WTC11 (cell line): Measurements from ENCODE around the gene EMX1. TPM values are rescaled to one million over a fixed set of nuclear protein-coding genes. Genes with fewer than 3 reads are reported as not detected.

ENCODE experiments used
- ATAC-seq: fragments of 200-7000 bp; cut with Tn5 transposase; 2 replicates; pipeline ENCODE4 v1.10.0; 2021; ENCODE audit warnings: mild to moderate bottlenecking, moderate library complexity
- CTCF ChIA-PET: fragments of 300-600 bp; sonication (Branson Sonifier 250); formaldehyde crosslinking; loops from one replicate; lab custom pipeline; 2021; ENCODE audit warnings: antibody characterized with exemption; lab: Charles Lee
- POLR2A ChIA-PET: fragments of 350-600 bp; sonication (Branson Sonifier 250); formaldehyde crosslinking; loops from one replicate; lab custom pipeline; 2021; ENCODE audit warnings: antibody characterized with exemption; lab: Charles Lee
- DNase-seq: peaks from one replicate; pipeline ENCODE4 v3.0.0; 2021; ENCODE audit warnings: low spot score
- H3K27ac Mint-ChIP-seq: 2 replicates; pipeline ENCODE4 v1.8.0; 2021; ENCODE audit warnings: mixed read lengths
- H3K27me3 Mint-ChIP-seq: 2 replicates; pipeline ENCODE4 v1.8.0; 2021; ENCODE audit warnings: low read depth, mild to moderate bottlenecking, moderate library complexity, mixed read lengths
- H3K36me3 Mint-ChIP-seq: 2 replicates; pipeline ENCODE4 v1.8.0; 2021; ENCODE audit warnings: mixed read lengths
- H3K4me1 Mint-ChIP-seq: 2 replicates; pipeline ENCODE4 v1.8.0; 2022; ENCODE audit warnings: mixed read lengths
- H3K4me3 Mint-ChIP-seq: 2 replicates; pipeline ENCODE4 v1.8.0; 2021; ENCODE audit warnings: mild to moderate bottlenecking, moderate library complexity, mixed read lengths
- H3K9me3 Mint-ChIP-seq: 2 replicates; pipeline ENCODE4 v1.8.0; 2021; ENCODE audit warnings: mixed read lengths
- ATF2 ChIP-seq: sonication (generic); formaldehyde crosslinking; IDR thresholded peaks from 2 replicates; pipeline ENCODE4 v1.8.1; 2022; ENCODE audit warnings: low read depth, missing genetic modification reagents, borderline replicate concordance
- CDX4 ChIP-seq: fragments of 250-450 bp; sonication (Bioruptor Pico); IDR thresholded peaks from 2 replicates; pipeline ENCODE4 v1.9.0; 2021; ENCODE audit warnings: moderate library complexity, mild to moderate bottlenecking, inconsistent platforms, borderline replicate concordance
- CREB1 ChIP-seq: sonication (generic); formaldehyde crosslinking; IDR thresholded peaks from 2 replicates; pipeline ENCODE4 v1.8.0; 2023; ENCODE audit warnings: mild to moderate bottlenecking, missing genetic modification reagents
- CTCF ChIP-seq: fragments of 200-600 bp; IDR thresholded peaks from 2 replicates; pipeline ENCODE4 v1.8.0; 2022; ENCODE audit warnings: antibody characterized with exemption
- ELF4 ChIP-seq: sonication (generic); formaldehyde crosslinking; IDR thresholded peaks from 2 replicates; pipeline ENCODE4 v1.8.1; 2022; ENCODE audit warnings: low read depth, mild to moderate bottlenecking, moderate library complexity, missing genetic modification reagents
- ERG ChIP-seq: fragments of 250-450 bp; sonication (Bioruptor Pico); IDR thresholded peaks from 2 replicates; pipeline ENCODE4 v1.8.0; 2021; ENCODE audit warnings: mild to moderate bottlenecking
- FOXJ3 ChIP-seq: sonication (generic); formaldehyde crosslinking; IDR thresholded peaks from 2 replicates; pipeline ENCODE4 v1.9.0; 2021; ENCODE audit warnings: missing genetic modification reagents, mild to moderate bottlenecking, borderline replicate concordance
- FOXK1 ChIP-seq: sonication (generic); formaldehyde crosslinking; IDR thresholded peaks from 2 replicates; pipeline ENCODE4 v1.8.0; 2022; ENCODE audit warnings: mild to moderate bottlenecking, moderate library complexity, missing genetic modification reagents
- FOXP1 ChIP-seq: sonication (generic); formaldehyde crosslinking; IDR thresholded peaks from 2 replicates; pipeline ENCODE4 v1.8.0; 2022; ENCODE audit warnings: missing genetic modification reagents, mild to moderate bottlenecking, moderate library complexity, borderline replicate concordance
- FOXP4 ChIP-seq: sonication (generic); formaldehyde crosslinking; IDR thresholded peaks from 2 replicates; pipeline ENCODE4 v1.8.0; 2022; ENCODE audit warnings: mild to moderate bottlenecking, missing genetic modification reagents
- MAX ChIP-seq: sonication (generic); formaldehyde crosslinking; IDR thresholded peaks from 2 replicates; pipeline ENCODE4 v1.8.0; 2022; ENCODE audit warnings: mild to moderate bottlenecking, missing genetic modification reagents
- MLX ChIP-seq: sonication (generic); formaldehyde crosslinking; IDR thresholded peaks from 2 replicates; pipeline ENCODE4 v1.8.1; 2023; ENCODE audit warnings: mild to moderate bottlenecking, missing genetic modification reagents, moderate library complexity
- NR3C1 ChIP-seq: sonication (generic); formaldehyde crosslinking; conservative IDR thresholded peaks from 2 replicates; pipeline ENCODE4 v1.8.1; 2023; ENCODE audit warnings: low read depth, mild to moderate bottlenecking, missing genetic modification reagents
- PRRX2 ChIP-seq: fragments of 250-450 bp; sonication (Bioruptor Pico); IDR thresholded peaks from 2 replicates; pipeline ENCODE4 v1.8.0; 2021; ENCODE audit warnings: mild to moderate bottlenecking
- RORB ChIP-seq: fragments of 250-450 bp; sonication (Bioruptor Pico); IDR thresholded peaks from 2 replicates; pipeline ENCODE4 v1.9.0; 2021; ENCODE audit warnings: mild to moderate bottlenecking
- TCF7 ChIP-seq: sonication (generic); formaldehyde crosslinking; IDR thresholded peaks from 2 replicates; pipeline ENCODE4 v1.8.0; 2022; ENCODE audit warnings: mild to moderate bottlenecking, low read depth, missing genetic modification reagents, moderate library complexity
- TEAD1 ChIP-seq: sonication (generic); formaldehyde crosslinking; IDR thresholded peaks from 2 replicates; pipeline ENCODE4 v1.8.0; 2022; ENCODE audit warnings: mild to moderate bottlenecking, missing genetic modification reagents
- USF1 ChIP-seq: sonication (generic); formaldehyde crosslinking; IDR thresholded peaks from 2 replicates; pipeline ENCODE4 v1.8.0; 2022; ENCODE audit warnings: mild to moderate bottlenecking, missing genetic modification reagents
- ZNF121 ChIP-seq: sonication (generic); formaldehyde crosslinking; IDR thresholded peaks from 2 replicates; pipeline ENCODE4 v1.8.0; 2023; ENCODE audit warnings: missing genetic modification reagents
- ZNF232 ChIP-seq: sonication (generic); formaldehyde crosslinking; IDR thresholded peaks from 2 replicates; pipeline ENCODE4 v1.8.0; 2022; ENCODE audit warnings: mild to moderate bottlenecking, missing genetic modification reagents
- ZNF263 ChIP-seq: sonication (generic); formaldehyde crosslinking; IDR thresholded peaks from 2 replicates; pipeline ENCODE4 v1.8.1; 2022; ENCODE audit warnings: low read depth, mild to moderate bottlenecking, moderate library complexity, missing genetic modification reagents
- ZNF281 ChIP-seq: sonication (generic); formaldehyde crosslinking; IDR thresholded peaks from 2 replicates; pipeline ENCODE4 v1.8.0; 2023; ENCODE audit warnings: mild to moderate bottlenecking, missing genetic modification reagents
- ZNF416 ChIP-seq: fragments of 250-450 bp; sonication (Bioruptor Pico); IDR thresholded peaks from 2 replicates; pipeline ENCODE4 v1.9.0; 2021; ENCODE audit warnings: mild to moderate bottlenecking, inconsistent platforms
- total RNA-seq: library from RNA; stranded (reverse); gene quantifications from 3 replicates; pipeline ENCODE4 v1.2.3, GENCODE V29; 2021

EMX1 gene
- total RNA-seq, 1 experiment from 2014 or later, result 3.8 TPM

GRCh38 chr2:72981536-72981935 is 64.2 kb downstream of the EMX1 start (continued):
- TF ChIP-seq FOXP4 (CRISPR knock-in tag) (no peak), FOXP1 (CRISPR knock-in tag) (no peak), PRRX2 (CRISPR knock-in tag) (no peak)
- TF ChIP-seq, all 79 proteins: peak for 0

GRCh38 chr2:72982219-72982618 is 64.9 kb downstream of the EMX1 start:
- H3K4me3 Mint-ChIP-seq, result no peak overlapping the region
- CTCF ChIA-PET, result no interaction called here
- peaks cover 13% of the 10 kb centered on the region for H3K4me1 Mint-ChIP-seq
- no peaks in the 10 kb centered on the region for H3K27me3 Mint-ChIP-seq
- POLR2A ChIA-PET, result no interaction called here
- TF ChIP-seq FOXJ3 (CRISPR knock-in tag) (no peak), ERG (CRISPR knock-in tag) (no peak), TEAD1 (CRISPR knock-in tag) (no peak), CREB1 (no peak), MAX (CRISPR knock-in tag) (no peak), ZNF232 (CRISPR knock-in tag) (no peak), ELF4 (CRISPR knock-in tag) (no peak), FOXK1 (CRISPR knock-in tag) (no peak), RORB (CRISPR knock-in tag) (no peak), ATF2 (CRISPR knock-in tag) (no peak), NR3C1 (no peak), MLX (CRISPR knock-in tag) (no peak), ZNF416 (CRISPR knock-in tag) (no peak), USF1 (CRISPR knock-in tag) (no peak), ZNF281 (CRISPR knock-in tag) (no peak), ZNF121 (CRISPR knock-in tag) (no peak), ZNF263 (CRISPR knock-in tag) (no peak), CTCF (no peak), CDX4 (no peak), TCF7 (no peak)
- H3K27ac Mint-ChIP-seq, result no peak overlapping the region
- ATAC-seq, result no peak
- no peaks in the 10 kb centered on the region; the same call in 1 of the 2 replicates for H3K36me3 Mint-ChIP-seq
- H3K9me3 Mint-ChIP-seq, result no peaks in the 10 kb centered on the region
- DNase-seq, result no peak
